HK-2 (cell line): ENCODE results near the gene SMIM11.
"Not testable (repeated sequence)": the region's sequence is repeated elsewhere in the genome, so short reads cannot be mapped to it uniquely, and the experiment has no call there.

Source experiments
- DNase-seq: peaks from one replicate; pipeline ENCODE4 v3.0.0-alpha.2; 2018; ENCODE audit not compliant: unreplicated experiment

SMIM11 gene

GRCh38 chr21:34374940-34375618, at the start of gene SMIM11:
Gene SMIM11, plus strand, starts transcription at chr21:34375507. Its CDS starts 3,998 bp downstream, at chr21:34379505.
- DNase-seq, result not testable (repeated sequence)

GRCh38 chr21:34330055-34330454, 45.3 kb upstream of the SMIM11 start:
- DNase-seq, result no peak

DNA sequence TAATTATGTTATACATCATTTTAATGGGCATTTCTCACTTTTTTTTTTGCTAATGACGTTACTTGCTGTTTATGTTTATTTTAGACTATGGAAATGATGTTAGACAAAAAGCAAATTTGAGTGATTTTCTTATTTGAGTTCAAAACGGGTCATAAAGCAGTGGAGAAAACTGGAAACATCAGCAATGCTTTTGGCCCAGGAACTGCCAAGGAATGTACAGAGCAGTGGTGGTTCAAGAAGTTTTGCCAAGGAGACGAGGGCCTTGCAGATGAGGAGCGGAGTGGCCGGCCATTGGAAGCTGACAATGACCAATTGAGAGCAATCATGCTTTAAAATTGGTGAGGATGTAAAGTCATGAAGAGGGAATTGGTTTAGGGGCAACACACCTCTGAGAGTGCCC, 43.6 kb upstream of the SMIM11 start:
- no peak for DNase-seq

DNA sequence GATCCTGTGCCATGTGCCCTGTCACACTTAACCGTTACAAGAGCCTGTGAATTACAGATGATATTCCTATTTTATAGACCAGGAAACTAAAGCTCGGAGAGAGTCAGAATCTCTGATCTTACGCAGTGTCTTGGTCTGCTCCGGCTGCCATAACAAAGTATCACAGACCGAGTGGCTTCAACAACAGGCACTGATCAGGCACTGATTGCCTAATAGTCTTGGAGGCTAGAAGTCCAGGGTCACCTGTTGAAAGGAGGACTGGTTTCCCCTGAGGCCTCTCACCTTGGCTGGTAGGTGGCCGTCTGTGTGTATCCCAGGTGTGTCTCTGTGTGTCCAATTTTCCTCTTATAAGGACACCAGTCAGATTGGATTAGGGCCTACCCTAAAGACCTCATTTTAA, 43.0 kb upstream of the SMIM11 start:
- DNase-seq, result no peak

- DNase-seq, result no peak
Measured at GRCh38 chr21:34333121-34333739, 42.1 kb upstream of the SMIM11 start.

GRCh38 chr21:34335316-34335715, 40.0 kb upstream of the SMIM11 start:
- no peak for DNase-seq

- no peak for DNase-seq
Measured at GRCh38 chr21:34336245-34336644, 39.1 kb upstream of the SMIM11 start.

DNA sequence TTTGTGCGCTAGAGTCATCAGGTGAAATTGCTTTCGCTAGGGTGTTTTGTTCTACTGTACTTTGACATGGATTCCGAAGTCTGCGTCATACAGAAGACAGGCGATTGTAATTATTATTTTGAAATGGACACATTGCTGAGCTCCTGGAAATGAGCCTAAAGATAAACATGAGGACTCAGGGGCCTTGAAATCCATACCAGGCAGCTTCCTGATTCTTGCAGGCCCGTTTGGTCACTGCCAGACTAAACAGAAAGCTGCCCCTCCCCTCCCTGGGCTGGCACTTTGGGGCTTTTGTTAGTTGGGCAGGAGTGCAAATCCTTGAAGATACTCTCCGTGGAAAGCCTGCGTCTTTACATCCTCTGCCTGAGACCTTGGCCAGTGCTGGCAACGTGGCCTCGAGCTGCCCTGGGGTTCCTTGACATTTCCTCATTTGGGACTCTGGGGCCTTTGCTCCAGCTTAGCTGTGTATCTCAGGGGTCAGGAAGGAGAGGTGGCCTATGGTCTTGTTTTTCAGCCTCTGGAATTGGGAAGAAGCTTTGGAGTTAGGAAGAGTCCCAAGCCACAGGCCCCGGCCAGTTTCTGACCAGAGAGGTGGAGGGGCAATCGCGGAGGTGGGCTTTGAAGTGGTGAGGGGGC, 38.4 kb upstream of the SMIM11 start:
- DNase-seq, result no peak

GRCh38 chr21:34337741-34338140, 37.6 kb upstream of the SMIM11 start:
- DNase-seq, result no peak

GRCh38 chr21:34338226-34338625, 37.1 kb upstream of the SMIM11 start:
- no peak for DNase-seq

GRCh38 chr21:34340061-34340460, 35.2 kb upstream of the SMIM11 start:
- DNase-seq, result no peak

DNA sequence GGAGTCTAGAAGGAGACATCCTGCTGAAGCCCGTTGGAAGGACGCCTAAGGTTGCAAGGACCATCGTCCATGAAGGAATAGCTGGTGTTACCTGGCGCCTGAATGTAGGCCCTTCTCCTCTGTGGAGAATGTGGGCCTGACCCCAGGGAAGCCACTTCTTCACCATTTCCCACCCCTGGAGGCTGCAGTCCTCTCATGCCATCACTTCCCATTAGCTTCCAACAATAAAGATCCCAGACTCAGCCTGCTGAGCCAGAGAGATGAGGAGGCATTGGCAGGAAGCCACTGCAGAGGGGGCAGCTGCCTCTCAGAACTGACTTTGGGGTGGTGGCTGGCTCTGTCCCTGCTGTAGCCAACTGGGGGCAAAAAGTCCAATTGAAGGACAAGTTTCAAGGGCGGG, 32.8 kb upstream of the SMIM11 start:
- DNase-seq, result no peak

DNA sequence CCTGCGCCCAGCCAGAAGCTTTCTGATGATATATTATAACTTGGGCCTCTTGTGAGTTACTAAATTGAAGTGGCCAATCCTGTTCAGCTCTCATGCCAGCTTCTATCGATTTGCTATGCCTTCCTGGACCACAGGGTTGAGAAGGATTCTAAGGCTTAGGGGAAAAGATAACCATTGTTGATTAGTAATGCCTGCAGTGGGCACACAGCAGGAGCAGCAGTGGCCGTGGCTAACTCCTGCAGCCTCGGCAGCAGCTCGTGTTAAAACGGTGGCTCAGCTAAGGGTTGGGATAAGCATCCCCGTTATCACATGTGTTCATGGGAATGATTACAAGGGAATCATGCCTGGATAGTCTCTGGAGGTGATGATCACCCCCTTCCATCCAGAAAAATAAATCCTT, 32.0 kb upstream of the SMIM11 start:
- DNase-seq, result no peak

GRCh38 chr21:34343838-34344381, 31.4 kb upstream of the SMIM11 start:
- no peak for DNase-seq

GRCh38 chr21:34344584-34344983, 30.7 kb upstream of the SMIM11 start:
- no peak for DNase-seq

- no peak for DNase-seq
Measured at GRCh38 chr21:34345091-34345871, 30.0 kb upstream of the SMIM11 start.

DNA sequence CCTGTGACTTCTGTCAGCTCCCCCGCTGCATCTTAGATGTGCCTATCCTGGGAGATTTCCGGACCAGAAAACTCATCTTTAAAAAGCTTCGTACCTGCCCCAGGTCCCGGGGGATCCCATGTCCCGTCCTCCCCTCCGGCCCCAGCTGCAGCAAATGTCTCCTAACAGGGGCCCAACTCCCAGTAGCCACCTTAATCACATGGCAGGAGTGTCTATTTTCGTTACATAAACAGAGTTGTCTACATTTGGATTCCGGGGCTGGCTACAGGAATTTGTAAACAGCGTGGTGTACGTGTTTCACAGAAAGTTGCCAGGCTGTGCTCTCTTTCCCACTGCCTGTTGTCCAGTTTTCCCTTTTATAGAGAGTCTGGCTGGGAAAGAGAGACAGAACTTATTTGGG, 29.4 kb upstream of the SMIM11 start:
- no peak for DNase-seq

DNA sequence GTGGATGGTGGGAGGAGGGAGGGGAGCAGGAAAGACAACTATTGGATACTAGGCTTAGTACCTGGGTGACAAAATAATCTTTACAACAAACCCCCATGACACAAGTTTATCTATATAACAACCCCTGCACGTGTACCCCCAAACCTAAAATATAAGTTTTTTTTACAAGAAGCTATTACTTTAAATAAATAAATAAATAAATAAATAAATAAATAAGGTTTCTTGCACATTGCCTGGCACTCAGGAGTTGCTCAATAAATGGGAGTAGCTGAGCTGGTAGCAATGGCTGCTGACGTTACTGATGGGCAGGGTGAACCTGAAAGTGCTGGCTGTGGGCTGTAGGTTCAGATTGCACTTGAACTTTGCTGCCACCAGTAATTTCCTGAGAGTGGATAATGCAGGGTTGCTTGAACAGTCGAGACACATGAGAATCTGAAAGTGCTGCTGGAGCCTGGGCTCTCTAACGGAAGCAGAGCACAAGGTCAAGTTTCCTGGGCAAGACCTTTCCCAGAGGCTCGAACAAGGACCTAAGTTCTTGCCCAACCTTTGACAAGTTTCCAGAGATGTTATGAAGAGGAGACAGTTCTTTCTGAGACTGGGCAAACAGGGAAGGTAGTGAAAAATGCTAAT, 26.3 kb upstream of the SMIM11 start:
- no peak for DNase-seq

- DNase-seq, result no peak
Measured at GRCh38 chr21:34351786-34352241, 23.5 kb upstream of the SMIM11 start.

DNA sequence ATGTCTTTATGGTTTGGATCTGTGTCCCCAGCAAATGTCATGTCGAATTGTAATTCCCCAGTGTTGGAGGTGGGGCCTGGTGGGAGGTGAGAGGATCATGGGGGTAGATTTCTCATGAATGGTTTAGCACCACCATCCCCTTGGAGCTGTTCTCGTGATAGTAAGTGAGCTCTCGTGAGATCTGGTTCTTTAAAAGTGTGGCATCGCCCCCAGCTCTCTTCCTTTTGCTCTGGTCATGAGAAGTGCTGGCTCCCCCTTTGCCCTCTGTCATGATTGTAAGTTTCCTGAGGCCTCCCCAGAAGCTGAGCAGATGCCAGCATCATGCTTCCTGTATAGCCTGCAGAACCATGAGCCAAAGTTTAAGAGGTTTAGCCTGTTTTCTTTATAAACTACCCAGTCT, 22.8 kb upstream of the SMIM11 start:
- no peak for DNase-seq

GRCh38 chr21:34353182-34353581, 22.1 kb upstream of the SMIM11 start:
- DNase-seq, result no peak

- DNase-seq, result no peak
Measured at GRCh38 chr21:34354836-34355235, 20.5 kb upstream of the SMIM11 start.
